ENCODE measurements around the gene MLLT3. TPM values are rescaled to one million over a fixed set of nuclear protein-coding genes. Genes with fewer than 3 reads are reported as not detected.

MLLT3 gene
- total RNA-seq, 1 experiment from 2014 or later = 7.0 TPM

DNA sequence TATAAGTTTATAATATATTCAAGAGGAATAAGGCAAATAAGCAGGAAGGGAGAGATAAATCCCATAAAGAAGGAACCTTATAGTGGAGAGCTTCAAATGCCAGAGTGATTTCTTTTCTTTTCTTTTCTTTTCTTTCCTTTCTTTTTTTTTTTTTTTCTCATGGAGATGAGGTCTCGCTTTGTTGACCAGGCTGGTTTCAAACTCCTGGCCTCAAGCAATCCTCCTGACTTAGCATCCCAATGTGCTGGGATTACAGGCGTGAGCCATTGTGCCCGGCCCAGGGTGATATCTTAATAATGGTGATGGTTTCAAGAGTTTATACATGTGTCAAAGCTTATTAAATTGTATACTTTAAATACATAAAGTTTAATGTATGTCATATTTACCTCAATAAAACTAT, 42.2 kb upstream of the MLLT3 start:
- Mint-ChIP-seq H3K27ac (no peak overlapping the region), H3K9me3 (no peaks in the 10 kb centered on the region), H3K4me1 (peaks cover 39% of the 10 kb centered on the region), H3K27me3 (ENCODE audit: low read depth) (no peaks in the 10 kb centered on the region), H3K36me3 (no peaks in the 10 kb centered on the region), H3K4me3 (no peak overlapping the region)
- ChIA-PET CTCF (interaction anchor here (0.8 to 1.0 kb wide), 4 partner anchors 22 to 277 kb away, joined by 3 read pairs; no protein-coding TSS in a partner anchor), POLR2A (interaction anchor here (1.7 kb wide), 1 partner anchor 20 kb away, joined by 7 read pairs; the partner anchor contains the start of gene FOCAD)
- no peak for DNase-seq (ENCODE audit: low spot score)
- TF ChIP-seq OVOL2 (CRISPR knock-in tag; IDR thresholded peaks at IDR 0.05; ENCODE audit: borderline replicate concordance) (no peak), E2F4 (CRISPR knock-in tag; IDR thresholded peaks at IDR 0.05; ENCODE audit: borderline replicate concordance, low read depth) (no peak), FOXK1 (CRISPR knock-in tag; IDR thresholded peaks at IDR 0.05) (no peak), ZNF232 (CRISPR knock-in tag; IDR thresholded peaks at IDR 0.05) (no peak), ZNF423 (CRISPR knock-in tag; IDR thresholded peaks at IDR 0.05) (no peak), NR2C2 (CRISPR knock-in tag; IDR thresholded peaks at IDR 0.05) (no peak), TP53 (CRISPR knock-in tag; IDR thresholded peaks at IDR 0.05) (no peak), SP1 (CRISPR knock-in tag; conservative IDR thresholded peaks at IDR 0.05) (no peak), NFYB (CRISPR knock-in tag; conservative IDR thresholded peaks at IDR 0.05; ENCODE audit: low read depth) (no peak), ZNF396 (CRISPR knock-in tag; IDR thresholded peaks at IDR 0.05; ENCODE audit: borderline replicate concordance) (no peak)
- TF ChIP-seq, protein P1, sequence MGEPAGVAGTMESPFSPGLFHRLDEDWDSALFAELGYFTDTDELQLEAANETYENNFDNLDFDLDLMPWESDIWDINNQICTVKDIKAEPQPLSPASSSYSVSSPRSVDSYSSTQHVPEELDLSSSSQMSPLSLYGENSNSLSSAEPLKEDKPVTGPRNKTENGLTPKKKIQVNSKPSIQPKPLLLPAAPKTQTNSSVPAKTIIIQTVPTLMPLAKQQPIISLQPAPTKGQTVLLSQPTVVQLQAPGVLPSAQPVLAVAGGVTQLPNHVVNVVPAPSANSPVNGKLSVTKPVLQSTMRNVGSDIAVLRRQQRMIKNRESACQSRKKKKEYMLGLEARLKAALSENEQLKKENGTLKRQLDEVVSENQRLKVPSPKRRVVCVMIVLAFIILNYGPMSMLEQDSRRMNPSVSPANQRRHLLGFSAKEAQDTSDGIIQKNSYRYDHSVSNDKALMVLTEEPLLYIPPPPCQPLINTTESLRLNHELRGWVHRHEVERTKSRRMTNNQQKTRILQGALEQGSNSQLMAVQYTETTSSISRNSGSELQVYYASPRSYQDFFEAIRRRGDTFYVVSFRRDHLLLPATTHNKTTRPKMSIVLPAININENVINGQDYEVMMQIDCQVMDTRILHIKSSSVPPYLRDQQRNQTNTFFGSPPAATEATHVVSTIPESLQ (CRISPR knock-in tag; IDR thresholded peaks at IDR 0.05) = no peak
- TF ChIP-seq, protein P2, sequence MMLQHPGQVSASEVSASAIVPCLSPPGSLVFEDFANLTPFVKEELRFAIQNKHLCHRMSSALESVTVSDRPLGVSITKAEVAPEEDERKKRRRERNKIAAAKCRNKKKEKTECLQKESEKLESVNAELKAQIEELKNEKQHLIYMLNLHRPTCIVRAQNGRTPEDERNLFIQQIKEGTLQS (CRISPR knock-in tag; conservative IDR thresholded peaks at IDR 0.05) = no peak
- ATAC-seq = peak; percentile 81

GRCh38 chr9:20663133-20663532, 40.8 kb upstream of the MLLT3 start:
- H3K9me3 Mint-ChIP-seq = no peaks in the 10 kb centered on the region
- TF ChIP-seq CREB1 (CRISPR knock-in tag; IDR thresholded peaks at IDR 0.05) = no peak
- TF ChIP-seq TEAD1 (CRISPR knock-in tag; IDR thresholded peaks at IDR 0.05) = no peak
- no peak for TF ChIP-seq ZNF512 (CRISPR knock-in tag; IDR thresholded peaks at IDR 0.05; ENCODE audit: borderline replicate concordance)
- no peak for TF ChIP-seq PREB (CRISPR knock-in tag; IDR thresholded peaks at IDR 0.05; ENCODE audit: borderline replicate concordance)
- TF ChIP-seq NR2C2 (CRISPR knock-in tag; IDR thresholded peaks at IDR 0.05) = no peak
- TF ChIP-seq IRF2 (CRISPR knock-in tag; IDR thresholded peaks at IDR 0.05; ENCODE audit: borderline replicate concordance, low read depth) = no peak
- TF ChIP-seq ATF1 (CRISPR knock-in tag; IDR thresholded peaks at IDR 0.05) = no peak
- no peak for TF ChIP-seq FOXJ3 (CRISPR knock-in tag; IDR thresholded peaks at IDR 0.05; ENCODE audit: borderline replicate concordance)
- TF ChIP-seq ZNF416 (CRISPR knock-in tag; IDR thresholded peaks at IDR 0.05) = no peak
- DNase-seq (ENCODE audit: low spot score) (no peak), ATAC-seq (no peak)
- ChIA-PET CTCF (interaction anchor here (0.8 to 1.9 kb wide), 2 partner anchors 21 to 38 kb away, joined by 3 to 7 read pairs; partner anchors contain the start of gene FOCAD), POLR2A (no interaction called here)
- peaks cover 29% of the 10 kb centered on the region for H3K4me1 Mint-ChIP-seq
- H3K4me3 Mint-ChIP-seq = no peak overlapping the region
- no peaks in the 10 kb centered on the region for H3K27me3 Mint-ChIP-seq (ENCODE audit: low read depth)
- H3K27ac Mint-ChIP-seq = no peak overlapping the region; the same call in 1 of the 2 replicates
- no peaks in the 10 kb centered on the region for H3K36me3 Mint-ChIP-seq
